Glutamatergic neuron (in vitro differentiated cells): Measurements from ENCODE around the gene TEC. TPM values are rescaled to one million over a fixed set of nuclear protein-coding genes. Genes with fewer than 3 reads are reported as not detected.

ENCODE experiments used
- DNase-seq: peaks from one replicate; pipeline ENCODE4 v3.0.0; 2022
- H3K27ac Mint-ChIP-seq: one replicate; pipeline ENCODE4 v1.8.0; 2020; ENCODE audit warnings: mild to moderate bottlenecking, mixed read lengths, inconsistent platforms; ENCODE audit not compliant: unreplicated experiment
- H3K27me3 Mint-ChIP-seq: one replicate; pipeline ENCODE4 v1.8.0; 2020; ENCODE audit warnings: mild to moderate bottlenecking, moderate library complexity, mixed read lengths, inconsistent platforms; ENCODE audit not compliant: unreplicated experiment
- H3K36me3 Mint-ChIP-seq: one replicate; pipeline ENCODE4 v1.8.0; 2020; ENCODE audit warnings: mild to moderate bottlenecking, mixed read lengths, inconsistent platforms; ENCODE audit not compliant: unreplicated experiment
- H3K4me1 Mint-ChIP-seq: one replicate; pipeline ENCODE4 v1.8.0; 2020; ENCODE audit warnings: mild to moderate bottlenecking, low read depth, mixed read lengths, inconsistent platforms; ENCODE audit not compliant: unreplicated experiment
- H3K4me3 Mint-ChIP-seq: one replicate; pipeline ENCODE4 v1.8.0; 2020; ENCODE audit warnings: mild to moderate bottlenecking, mixed read lengths, inconsistent platforms; ENCODE audit not compliant: unreplicated experiment
- H3K9me3 Mint-ChIP-seq: one replicate; pipeline ENCODE4 v1.8.0; 2020; ENCODE audit warnings: mild to moderate bottlenecking, moderate library complexity, mixed read lengths, inconsistent platforms; ENCODE audit not compliant: unreplicated experiment
- total RNA-seq: library from RNA; stranded (reverse); fragmentation: NEBNext Ultra II Directional; extraction: Animal tissue kit (Norgen Biotek cat#: 25700); gene quantifications from one replicate; pipeline ENCODE4 v1.2.1, GENCODE V29; 2021; ENCODE audit not compliant: unreplicated experiment
- TF ChIP-seq, protein P1 (sequence below): fragments of 200-600 bp; sonication (generic); IDR thresholded peaks from one replicate; pipeline ENCODE4 v1.5.0; 2021; ENCODE audit not compliant: partially characterized antibody, unreplicated experiment

The TEC gene
- total RNA-seq, 1 donor from 2014 or later, result 0.37 TPM

DNA sequence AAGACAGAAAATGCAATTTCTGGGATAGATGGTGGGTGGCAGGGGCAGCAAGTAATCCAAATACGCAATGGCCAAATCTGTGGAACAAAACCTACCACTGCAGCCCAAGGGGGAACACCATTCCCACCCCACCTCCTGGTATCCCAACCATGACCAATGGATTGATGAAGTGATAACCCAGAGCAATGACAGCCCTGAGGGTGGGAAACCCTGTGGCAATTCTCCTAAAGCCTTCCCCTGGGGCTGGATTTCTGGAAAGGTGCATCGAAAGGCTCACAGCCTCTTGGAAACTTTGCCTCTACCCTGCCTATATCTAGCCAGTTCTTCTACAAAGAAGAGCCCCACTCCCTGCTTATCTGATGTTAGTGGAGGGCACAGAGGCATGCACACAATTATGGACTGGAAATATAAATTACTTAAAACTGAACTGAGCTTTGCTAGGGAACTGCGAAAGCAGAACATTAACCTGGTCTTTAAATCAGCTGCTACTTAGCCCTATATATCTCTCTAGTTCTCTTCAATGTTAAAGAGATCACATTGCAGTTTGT, 75.6 kb downstream of the TEC start:
- TF ChIP-seq, protein P1, sequence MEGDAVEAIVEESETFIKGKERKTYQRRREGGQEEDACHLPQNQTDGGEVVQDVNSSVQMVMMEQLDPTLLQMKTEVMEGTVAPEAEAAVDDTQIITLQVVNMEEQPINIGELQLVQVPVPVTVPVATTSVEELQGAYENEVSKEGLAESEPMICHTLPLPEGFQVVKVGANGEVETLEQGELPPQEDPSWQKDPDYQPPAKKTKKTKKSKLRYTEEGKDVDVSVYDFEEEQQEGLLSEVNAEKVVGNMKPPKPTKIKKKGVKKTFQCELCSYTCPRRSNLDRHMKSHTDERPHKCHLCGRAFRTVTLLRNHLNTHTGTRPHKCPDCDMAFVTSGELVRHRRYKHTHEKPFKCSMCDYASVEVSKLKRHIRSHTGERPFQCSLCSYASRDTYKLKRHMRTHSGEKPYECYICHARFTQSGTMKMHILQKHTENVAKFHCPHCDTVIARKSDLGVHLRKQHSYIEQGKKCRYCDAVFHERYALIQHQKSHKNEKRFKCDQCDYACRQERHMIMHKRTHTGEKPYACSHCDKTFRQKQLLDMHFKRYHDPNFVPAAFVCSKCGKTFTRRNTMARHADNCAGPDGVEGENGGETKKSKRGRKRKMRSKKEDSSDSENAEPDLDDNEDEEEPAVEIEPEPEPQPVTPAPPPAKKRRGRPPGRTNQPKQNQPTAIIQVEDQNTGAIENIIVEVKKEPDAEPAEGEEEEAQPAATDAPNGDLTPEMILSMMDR, result no peak
- no peak overlapping the region for H3K27ac Mint-ChIP-seq

DNA sequence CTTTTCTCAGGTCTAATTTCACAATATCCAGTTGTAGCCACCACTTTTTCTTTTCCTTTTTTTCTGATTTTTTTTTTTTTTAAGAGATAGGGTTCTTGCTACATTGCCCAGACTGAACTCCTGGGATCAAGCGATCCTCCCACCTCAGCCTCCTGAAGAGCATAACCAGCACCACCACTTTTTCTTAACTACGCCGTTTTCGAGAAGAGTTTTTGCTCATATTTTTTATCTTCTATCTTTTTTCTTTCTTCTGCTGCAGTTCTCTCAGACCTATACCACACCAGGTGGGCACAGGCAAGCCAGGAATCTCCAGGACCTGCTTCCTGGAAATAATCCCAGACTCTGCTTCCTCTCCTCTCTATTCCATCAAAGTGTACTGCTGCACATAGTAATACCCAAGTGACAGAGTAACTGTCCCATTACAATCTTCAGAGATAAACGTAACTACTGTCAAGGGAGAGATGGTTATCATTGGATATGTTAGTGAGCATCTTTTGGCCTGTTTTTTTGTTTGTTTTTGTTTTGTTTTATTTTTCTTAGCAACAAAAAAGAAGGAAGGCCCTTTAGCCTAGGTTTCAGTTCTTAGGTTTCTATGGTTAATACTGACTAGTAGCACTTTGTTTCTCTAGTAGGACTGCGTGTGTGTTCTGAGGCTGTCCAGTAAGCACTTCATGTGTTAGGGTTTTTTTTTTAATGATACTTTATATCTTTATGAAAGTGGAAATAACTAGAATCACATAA, 76.4 kb downstream of the TEC start:
- Mint-ChIP-seq H3K4me3 (no peak overlapping the region), H3K27me3 (peaks cover 1% of the 10 kb centered on the region), H3K9me3 (peaks cover 2% of the 10 kb centered on the region), H3K4me1 (no peaks in the 10 kb centered on the region), H3K36me3 (no peaks in the 10 kb centered on the region), H3K27ac (no peak overlapping the region)
- DNase-seq, result no peak
- TF ChIP-seq, protein P1, result no peak

More for the DNA sequence above, 75.6 kb downstream of the TEC start:
- no peaks in the 10 kb centered on the region for H3K36me3 Mint-ChIP-seq
- no peak overlapping the region for H3K4me3 Mint-ChIP-seq
- H3K9me3 Mint-ChIP-seq, result peaks cover 2% of the 10 kb centered on the region
- no peaks in the 10 kb centered on the region for H3K4me1 Mint-ChIP-seq
- no peak for DNase-seq
- H3K27me3 Mint-ChIP-seq, result no peaks in the 10 kb centered on the region

DNA sequence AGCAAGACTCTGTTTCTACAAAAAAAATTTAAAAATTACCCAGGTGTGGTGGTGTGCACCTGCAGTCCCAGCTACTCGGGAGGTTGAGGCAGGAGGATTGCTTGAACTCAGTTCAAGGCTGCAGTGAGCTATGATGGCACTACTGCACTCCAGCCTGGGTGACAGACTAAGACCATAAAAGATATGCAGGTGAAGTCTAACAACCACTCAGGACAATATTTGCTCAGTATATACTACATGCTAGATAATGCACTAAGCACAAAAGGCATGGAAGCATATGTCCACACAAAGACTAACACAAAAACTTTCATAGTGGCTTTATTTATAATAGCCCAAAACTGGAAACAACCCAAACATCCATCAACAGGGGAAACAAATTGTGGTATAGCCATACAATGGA, 77.9 kb downstream of the TEC start:
- H3K27ac Mint-ChIP-seq, result no peak overlapping the region
- DNase-seq, result no peak
- H3K4me3 Mint-ChIP-seq, result no peak overlapping the region
- TF ChIP-seq, protein P1, result no peak
- H3K9me3 Mint-ChIP-seq, result no peaks in the 10 kb centered on the region
- peaks cover 4% of the 10 kb centered on the region for H3K4me1 Mint-ChIP-seq
- no peaks in the 10 kb centered on the region for H3K36me3 Mint-ChIP-seq
- H3K27me3 Mint-ChIP-seq, result peaks cover 1% of the 10 kb centered on the region

DNA sequence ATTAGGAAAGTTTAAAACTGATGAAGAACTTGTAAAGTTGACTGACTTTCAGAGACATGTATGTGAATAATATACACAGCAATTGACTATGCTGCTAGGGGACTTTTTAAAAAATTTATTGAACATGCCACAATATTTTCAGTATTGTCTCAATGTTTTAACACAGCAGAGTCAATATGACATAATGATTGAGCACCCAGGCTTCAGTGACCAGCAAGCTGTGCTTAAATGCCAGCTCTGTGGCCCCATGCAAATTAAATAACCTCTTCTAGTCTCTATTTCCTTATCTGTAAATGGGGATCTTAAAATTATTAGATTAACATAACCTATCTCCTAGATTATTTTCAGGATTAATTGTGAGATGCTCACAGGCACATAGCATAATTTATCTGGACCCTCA, 78.8 kb downstream of the TEC start:
- Mint-ChIP-seq H3K9me3 (no peaks in the 10 kb centered on the region), H3K4me1 (peaks cover 4% of the 10 kb centered on the region), H3K4me3 (no peak overlapping the region), H3K27me3 (peaks cover 1% of the 10 kb centered on the region), H3K27ac (no peak overlapping the region), H3K36me3 (no peaks in the 10 kb centered on the region)
- TF ChIP-seq, protein P1, result no peak
- DNase-seq, result no peak

DNA sequence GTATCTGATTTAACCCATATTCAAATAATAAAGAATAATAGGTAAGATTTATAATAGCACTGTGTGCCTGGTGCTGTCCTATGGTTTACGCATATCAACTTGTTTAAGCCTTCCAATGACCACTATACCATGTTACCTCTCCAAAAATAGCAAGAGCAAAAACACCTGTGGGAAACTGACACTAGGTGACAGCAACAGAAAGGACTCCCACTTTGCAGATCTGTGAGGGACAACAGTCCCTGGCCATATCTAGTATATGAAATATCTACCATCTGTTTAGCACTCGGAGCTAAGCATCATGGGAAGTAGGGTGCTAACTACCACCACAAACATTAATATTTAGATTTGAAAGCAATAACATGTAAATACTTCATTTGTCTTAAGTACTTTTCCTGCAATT, 79.9 kb downstream of the TEC start:
- no peak overlapping the region for H3K4me3 Mint-ChIP-seq
- no peak overlapping the region for H3K27ac Mint-ChIP-seq
- H3K4me1 Mint-ChIP-seq, result peaks cover 4% of the 10 kb centered on the region
- no peak for DNase-seq
- peaks cover 1% of the 10 kb centered on the region for H3K27me3 Mint-ChIP-seq
- no peaks in the 10 kb centered on the region for H3K36me3 Mint-ChIP-seq
- H3K9me3 Mint-ChIP-seq, result no peaks in the 10 kb centered on the region
- TF ChIP-seq, protein P1, result no peak
